ENCODE results near the gene C11orf68. TPM values are rescaled to one million over a fixed set of nuclear protein-coding genes. Genes with fewer than 3 reads are reported as not detected.

Gene C11orf68
- total RNA-seq, 1 donor from 2014 or later = 6.9 TPM

GRCh38 chr11:65945941-65946558, 27.2 kb upstream of the C11orf68 start:
- Mint-ChIP-seq H3K4me1 (peaks cover 42% of the 10 kb centered on the region), H3K4me3 (peak overlapping the region; percentile 81), H3K27ac (peak overlapping the region; percentile 96), H3K36me3 (no peaks in the 10 kb centered on the region), H3K27me3 (ENCODE audit: insufficient read depth, low read depth) (peaks cover 12% of the 10 kb centered on the region), H3K9me3 (no peaks in the 10 kb centered on the region)
- Histone ChIP-seq H3K4me1 (peaks cover 15% of the 10 kb centered on the region), H3F3A (ENCODE audit: low read depth) (peaks cover 8% of the 10 kb centered on the region), H3K4me3 (peak overlapping the region; percentile 31), H3K79me2 (ENCODE audit: low read depth) (no peaks in the 10 kb centered on the region), H3K36me3 (no peaks in the 10 kb centered on the region), H3K27me3 (no peaks in the 10 kb centered on the region), H4K20me1 (ENCODE audit: low read depth) (no peaks in the 10 kb centered on the region), H3K27ac (peak overlapping the region; percentile 26), H2AFZ (replicated peaks) (peak overlapping the region; percentile 53), H3K9ac (no peak overlapping the region), H3K9me3 (ENCODE audit: low read depth) (no peaks in the 10 kb centered on the region), H3K4me2 (peak overlapping the region; percentile 74)
- DNase-seq (ENCODE audit: low spot score) = no peak
- TF ChIP-seq EZH2phosphoT487 (IDR thresholded peaks at IDR 0.05) (no peak), CTCF (IDR thresholded peaks at IDR 0.05) (no peak), EZH2 (IDR thresholded peaks at IDR 0.05) (no peak)

GRCh38 chr11:65945430-65945911, 26.6 kb upstream of the C11orf68 start, which contains the start of gene TSGA10IP:
Gene TSGA10IP, plus strand, starts transcription at chr11:65945480. Its CDS starts 196 bp downstream, at chr11:65945676.
- peaks cover 15% of the 10 kb centered on the region for H3K4me1 ChIP-seq
- H3F3A ChIP-seq (ENCODE audit: low read depth) = peaks cover 8% of the 10 kb centered on the region
- Mint-ChIP-seq H3K27me3 (ENCODE audit: insufficient read depth, low read depth) (peaks cover 12% of the 10 kb centered on the region), H3K4me3 (peak within 1 kb of the TSS; percentile 81), H3K27ac (peak within 1 kb of the TSS; percentile 96), H3K4me1 (peaks cover 42% of the 10 kb centered on the region), H3K9me3 (no peaks in the 10 kb centered on the region), H3K36me3 (no peaks in the 10 kb centered on the region)
- H2AFZ ChIP-seq (replicated peaks) = peak within 1 kb of the TSS; percentile 53
- peak; percentile 82 for DNase-seq (ENCODE audit: low spot score)
- H3K79me2 ChIP-seq (ENCODE audit: low read depth) = no peaks in the 10 kb centered on the region
- peak within 1 kb of the TSS; percentile 31 for H3K4me3 ChIP-seq
- no peaks in the 10 kb centered on the region for H3K36me3 ChIP-seq
- peak within 1 kb of the TSS; percentile 74 for H3K4me2 ChIP-seq
- no peak within 1 kb of the TSS for H3K9ac ChIP-seq
- H3K9me3 ChIP-seq (ENCODE audit: low read depth) = no peaks in the 10 kb centered on the region
- no peaks in the 10 kb centered on the region for H3K27me3 ChIP-seq
- H4K20me1 ChIP-seq (ENCODE audit: low read depth) = no peaks in the 10 kb centered on the region
- H3K27ac ChIP-seq = peak within 1 kb of the TSS; percentile 32
- no peak for TF ChIP-seq CTCF (IDR thresholded peaks at IDR 0.05)
- TF ChIP-seq EZH2 (IDR thresholded peaks at IDR 0.05) = no peak
- no peak for TF ChIP-seq EZH2phosphoT487 (IDR thresholded peaks at IDR 0.05)

GRCh38 chr11:65944767-65945166, 25.9 kb upstream of the C11orf68 start:
- peak overlapping the region; percentile 9 for H3K27ac ChIP-seq
- H3K27me3 Mint-ChIP-seq (ENCODE audit: insufficient read depth, low read depth) = peaks cover 12% of the 10 kb centered on the region
- H3K4me1 Mint-ChIP-seq = peaks cover 42% of the 10 kb centered on the region
- TF ChIP-seq EZH2 (IDR thresholded peaks at IDR 0.05) (no peak), EZH2phosphoT487 (IDR thresholded peaks at IDR 0.05) (no peak), CTCF (IDR thresholded peaks at IDR 0.05) (no peak)
- H3K4me3 ChIP-seq = no peak overlapping the region
- H2AFZ ChIP-seq (replicated peaks) = no peak overlapping the region
- H3K36me3 ChIP-seq = no peaks in the 10 kb centered on the region
- H3F3A ChIP-seq (ENCODE audit: low read depth) = peaks cover 8% of the 10 kb centered on the region
- H3K27me3 ChIP-seq = no peaks in the 10 kb centered on the region
- H3K4me2 ChIP-seq = no peak overlapping the region
- H3K4me1 ChIP-seq = peaks cover 15% of the 10 kb centered on the region
- H3K9me3 ChIP-seq (ENCODE audit: low read depth) = no peaks in the 10 kb centered on the region
- peak overlapping the region; percentile 96 for H3K27ac Mint-ChIP-seq
- H3K4me3 Mint-ChIP-seq = peak overlapping the region; percentile 81
- H3K9me3 Mint-ChIP-seq = no peaks in the 10 kb centered on the region
- H3K36me3 Mint-ChIP-seq = no peaks in the 10 kb centered on the region
- H3K79me2 ChIP-seq (ENCODE audit: low read depth) = no peaks in the 10 kb centered on the region
- H4K20me1 ChIP-seq (ENCODE audit: low read depth) = no peaks in the 10 kb centered on the region
- no peak overlapping the region for H3K9ac ChIP-seq
- no peak for DNase-seq (ENCODE audit: low spot score)

Measured in neural progenitor cell (in vitro differentiated cells).